GM19397 (cell line): Measurements from ENCODE around the gene BMPR1A.

Experiments used
- ATAC-seq: cut with Tn5 transposase; IDR thresholded peaks from one replicate; pipeline ENCODE4 v1.9.1; 2021; ENCODE audit warnings: mild to moderate bottlenecking, moderate library complexity; ENCODE audit not compliant: unreplicated experiment

The BMPR1A gene

GRCh38 chr10:86799188-86799845, 42.9 kb downstream of the BMPR1A start:
- ATAC-seq = no peak

- no peak for ATAC-seq
Observed at GRCh38 chr10:86801995-86802394, 45.6 kb downstream of the BMPR1A start.

- ATAC-seq = no peak
Observed at GRCh38 chr10:86802473-86803108, 46.2 kb downstream of the BMPR1A start.

- no peak for ATAC-seq
Observed at GRCh38 chr10:86803156-86803555, 46.7 kb downstream of the BMPR1A start.

- ATAC-seq = no peak
Observed at GRCh38 chr10:86804805-86805204, 48.4 kb downstream of the BMPR1A start.

- ATAC-seq = no peak
Observed at GRCh38 chr10:86813101-86813500, 56.7 kb downstream of the BMPR1A start.

GRCh38 chr10:86813982-86814381, 57.6 kb downstream of the BMPR1A start:
- ATAC-seq = no peak

GRCh38 chr10:86815035-86815617, 58.7 kb downstream of the BMPR1A start:
- no peak for ATAC-seq

GRCh38 chr10:86815640-86816039, 59.2 kb downstream of the BMPR1A start:
- ATAC-seq = no peak

- ATAC-seq = no peak
Observed at GRCh38 chr10:86817246-86817645, 60.8 kb downstream of the BMPR1A start.

- ATAC-seq = no peak
Observed at GRCh38 chr10:86819567-86819966, 63.1 kb downstream of the BMPR1A start.

GRCh38 chr10:86820509-86820908, 64.1 kb downstream of the BMPR1A start:
- no peak for ATAC-seq

GRCh38 chr10:86821388-86821999, 65.1 kb downstream of the BMPR1A start:
- no peak for ATAC-seq

GRCh38 chr10:86823565-86823964, 67.1 kb downstream of the BMPR1A start:
- no peak for ATAC-seq

- no peak for ATAC-seq
Observed at GRCh38 chr10:86824151-86824550, 67.7 kb downstream of the BMPR1A start.

GRCh38 chr10:86825366-86825765, 68.9 kb downstream of the BMPR1A start:
- ATAC-seq = no peak

GRCh38 chr10:86827639-86828038, 71.2 kb downstream of the BMPR1A start:
- ATAC-seq = no peak

GRCh38 chr10:86828145-86828544, 71.7 kb downstream of the BMPR1A start:
- ATAC-seq = no peak

GRCh38 chr10:86829472-86829871, 73.1 kb downstream of the BMPR1A start:
- ATAC-seq = no peak

- no peak for ATAC-seq
Observed at GRCh38 chr10:86830043-86830591, 73.7 kb downstream of the BMPR1A start.

- no peak for ATAC-seq
Observed at GRCh38 chr10:86833969-86834368, 77.5 kb downstream of the BMPR1A start.

GRCh38 chr10:86836044-86836443, 79.6 kb downstream of the BMPR1A start:
- no peak for ATAC-seq
